ENCODE data around the gene AFF3. TPM values are rescaled to one million over a fixed set of nuclear protein-coding genes. Genes with fewer than 3 reads are reported as not detected.

The AFF3 gene
- total RNA-seq, 1 experiment from 2014 or later, result 0.22 TPM

DNA sequence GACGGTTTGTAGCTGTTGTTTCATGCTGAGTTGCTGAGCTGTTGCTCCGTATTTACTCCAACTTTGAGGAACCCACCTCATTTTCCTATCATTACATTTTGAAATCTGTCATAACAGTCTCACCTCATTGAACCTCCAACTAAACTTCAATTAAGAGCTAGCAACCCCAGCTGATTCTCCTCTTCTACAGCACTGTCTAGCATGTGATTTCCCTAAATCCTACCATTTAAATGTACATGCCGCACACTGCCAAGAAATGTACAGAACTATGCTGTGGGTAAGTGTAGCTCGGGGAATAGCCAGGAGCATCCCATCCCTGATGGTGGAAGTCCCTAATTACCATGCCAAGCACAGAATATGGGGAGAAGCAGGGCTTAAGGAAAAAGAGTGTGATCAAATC lies 299.9 kb downstream of the AFF3 start:
- H3K14ac ChIP-seq (ENCODE audit: insufficient read depth, low read length), result no peak overlapping the region

More for the DNA sequence above, 299.9 kb downstream of the AFF3 start:
- Mint-ChIP-seq H3K9me3 (no peaks in the 10 kb centered on the region), H3K27me3 (ENCODE audit: low read depth) (peaks cover 8% of the 10 kb centered on the region), H3K4me1 (no peaks in the 10 kb centered on the region), H3K4me3 (no peak overlapping the region), H3K27ac (no peak overlapping the region), H3K36me3 (ENCODE audit: insufficient read depth in 1 of 3, low read depth in 3 of 3) (no peaks in the 10 kb centered on the region)
- H3K23ac ChIP-seq (ENCODE audit: insufficient read length, low read depth, low read length), result no peak overlapping the region
- H2BK5ac ChIP-seq (ENCODE audit: insufficient read length, low read length), result no peak overlapping the region
- no peak overlapping the region for H3K4ac ChIP-seq (ENCODE audit: low read depth, low read length)
- H2AFZ ChIP-seq (ENCODE audit: low read length), result no peak overlapping the region
- no peak overlapping the region for H4K8ac ChIP-seq (replicated peaks; ENCODE audit: insufficient read length, low read depth, low read length)
- no peak for DNase-seq
- no peaks in the 10 kb centered on the region for H3K79me2 ChIP-seq (ENCODE audit: insufficient read depth, low read length)
- no peak overlapping the region for H3K4me2 ChIP-seq (ENCODE audit: insufficient read depth, insufficient read length, low read length)
- no peaks in the 10 kb centered on the region for H3K9me3 ChIP-seq (ENCODE audit: control insufficient read depth, low read depth, low read length)
- no peaks in the 10 kb centered on the region for H3K79me1 ChIP-seq (ENCODE audit: insufficient read depth, low read depth, low read length, poor library complexity, severe bottlenecking)
- H3K27ac ChIP-seq (ENCODE audit: insufficient read length, low read depth, low read length), result no peak overlapping the region
- H4K5ac ChIP-seq (ENCODE audit: insufficient read length, low read depth, low read length), result no peak overlapping the region
- H2BK12ac ChIP-seq (ENCODE audit: insufficient read length, low read depth, low read length), result no peak overlapping the region
- no peak overlapping the region for H2AK5ac ChIP-seq (ENCODE audit: insufficient read length, low read length)
- no peak overlapping the region for H3K18ac ChIP-seq (ENCODE audit: insufficient read length, low read depth, low read length)
- TF ChIP-seq, protein P1, sequence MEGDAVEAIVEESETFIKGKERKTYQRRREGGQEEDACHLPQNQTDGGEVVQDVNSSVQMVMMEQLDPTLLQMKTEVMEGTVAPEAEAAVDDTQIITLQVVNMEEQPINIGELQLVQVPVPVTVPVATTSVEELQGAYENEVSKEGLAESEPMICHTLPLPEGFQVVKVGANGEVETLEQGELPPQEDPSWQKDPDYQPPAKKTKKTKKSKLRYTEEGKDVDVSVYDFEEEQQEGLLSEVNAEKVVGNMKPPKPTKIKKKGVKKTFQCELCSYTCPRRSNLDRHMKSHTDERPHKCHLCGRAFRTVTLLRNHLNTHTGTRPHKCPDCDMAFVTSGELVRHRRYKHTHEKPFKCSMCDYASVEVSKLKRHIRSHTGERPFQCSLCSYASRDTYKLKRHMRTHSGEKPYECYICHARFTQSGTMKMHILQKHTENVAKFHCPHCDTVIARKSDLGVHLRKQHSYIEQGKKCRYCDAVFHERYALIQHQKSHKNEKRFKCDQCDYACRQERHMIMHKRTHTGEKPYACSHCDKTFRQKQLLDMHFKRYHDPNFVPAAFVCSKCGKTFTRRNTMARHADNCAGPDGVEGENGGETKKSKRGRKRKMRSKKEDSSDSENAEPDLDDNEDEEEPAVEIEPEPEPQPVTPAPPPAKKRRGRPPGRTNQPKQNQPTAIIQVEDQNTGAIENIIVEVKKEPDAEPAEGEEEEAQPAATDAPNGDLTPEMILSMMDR (conservative IDR thresholded peaks at IDR 0.05), result no peak
- H3K9ac ChIP-seq (ENCODE audit: extremely low read depth, insufficient read length, low read length), result no peak overlapping the region
- H4K20me1 ChIP-seq (ENCODE audit: control insufficient read depth, insufficient read depth, insufficient read length), result no peaks in the 10 kb centered on the region
- no peak overlapping the region for H2BK20ac ChIP-seq (ENCODE audit: low read depth, low read length, poor library complexity, severe bottlenecking)
- no peak overlapping the region for H2BK15ac ChIP-seq (ENCODE audit: low read depth, low read length)
- H2BK120ac ChIP-seq (ENCODE audit: low read depth, low read length, poor library complexity, severe bottlenecking), result no peak overlapping the region
- no peaks in the 10 kb centered on the region for H3K23me2 ChIP-seq (ENCODE audit: insufficient read length, low read depth, low read length, poor library complexity, severe bottlenecking)
- H3K56ac ChIP-seq (ENCODE audit: insufficient read length, low read depth, low read length), result no peak overlapping the region
- WGBS (ENCODE audit: extremely low coverage, insufficient read length, low lambda C conversion rate), result no CpG with 5 or more reads among the region's 4 CpGs
- H3K27me3 ChIP-seq (ENCODE audit: insufficient read depth, low read length), result no peaks in the 10 kb centered on the region
- H3K4me1 ChIP-seq (ENCODE audit: insufficient read depth, low read length), result no peaks in the 10 kb centered on the region
- no peak overlapping the region for H4K91ac ChIP-seq (ENCODE audit: insufficient read length, low read depth, low read length)
- no peak overlapping the region for H3T11ph ChIP-seq (ENCODE audit: low read length)
